CD14-positive monocyte (primary cell): ENCODE data around the gene TTC7B. TPM values are rescaled to one million over a fixed set of nuclear protein-coding genes. Genes with fewer than 3 reads are reported as not detected.

Experiments used
- DNase-seq, 3 donors: peaks; one replicate each; pipeline ENCODE4 v3.0.0-alpha.2; 2011 to 2022
- H2AFZ ChIP-seq: 2 replicates; pipeline ENCODE4 v1.6.0; 2012; ENCODE audit warnings: mild to moderate bottlenecking, low read depth, low read length, inconsistent platforms; ENCODE audit not compliant: insufficient read depth, poor library complexity, severe bottlenecking
- H3K27ac ChIP-seq, 2 donors: 1 replicate in 1 of 2; 2 replicates in 1 of 2; pipeline ENCODE4 v1.5.1; 2012 to 2013; ENCODE audit warnings: low read length in 2 of 2, control low read depth in 1 of 2, inconsistent platforms in 1 of 2, low read depth in 1 of 2, mild to moderate bottlenecking in 1 of 2
- H3K27me3 ChIP-seq, 2 donors: one replicate each; pipeline versions ENCODE4 v1.6.0 to v1.6.1; 2011 to 2013; ENCODE audit warnings: low read length in 2 of 2; ENCODE audit not compliant: control insufficient read depth in 2 of 2, insufficient read depth in 2 of 2
- H3K36me3 ChIP-seq, 2 donors: replicated peaks in 1 of 2; 1 replicate in 1 of 2; 2 replicates in 1 of 2; pipeline versions ENCODE4 v1.5.1 to v1.6.1; 2012 to 2013; ENCODE audit warnings: low read length in 2 of 2, control low read depth in 1 of 2, inconsistent platforms in 1 of 2, mild to moderate bottlenecking in 1 of 2; ENCODE audit not compliant: insufficient read depth in 2 of 2, control insufficient read depth in 1 of 2
- H3K4me1 ChIP-seq, 2 donors: 1 replicate in 1 of 2; 2 replicates in 1 of 2; pipeline versions ENCODE4 v1.5.1 to v1.6.1; 2012 to 2013; ENCODE audit warnings: low read length in 2 of 2, control low read depth in 1 of 2, inconsistent platforms in 1 of 2, mild to moderate bottlenecking in 1 of 2, moderate library complexity in 1 of 2; ENCODE audit not compliant: insufficient read depth in 2 of 2, control insufficient read depth in 1 of 2
- H3K4me2 ChIP-seq: replicated peaks from 2 replicates; pipeline ENCODE3; 2012; ENCODE audit warnings: low read length, moderate library complexity, mild to moderate bottlenecking; ENCODE audit not compliant: poor library complexity, severe bottlenecking; ENCODE audit errors: extremely low read depth
- H3K4me3 ChIP-seq, 3 experiments: fragments of 200-600 bp in 1 of 3; sonication (generic) in 1 of 3; replicated peaks in 1 of 3; 1 replicate in 2 of 3; 2 replicates in 1 of 3; pipeline ENCODE4 v1.5.1; 2011 to 2013; ENCODE audit warnings: low read length in 3 of 3, mild to moderate bottlenecking in 3 of 3, control low read depth in 2 of 3, low read depth in 2 of 3, inconsistent platforms in 1 of 3, moderate library complexity in 1 of 3
- H3K79me2 ChIP-seq: 2 replicates; pipeline ENCODE4 v1.6.0; 2012; ENCODE audit warnings: mild to moderate bottlenecking, control low read depth, inconsistent platforms, low read length, moderate library complexity; ENCODE audit not compliant: insufficient read depth
- H3K9ac ChIP-seq: 2 replicates; pipeline ENCODE4 v1.6.0; 2017; ENCODE audit warnings: low read length, mild to moderate bottlenecking; ENCODE audit not compliant: insufficient read depth, poor library complexity, severe bottlenecking
- H3K9me3 ChIP-seq, 2 donors: replicated peaks in 1 of 2; 1 replicate in 1 of 2; 2 replicates in 1 of 2; pipeline versions ENCODE4 v1.5.1 to v1.6.1; 2012 to 2013; ENCODE audit warnings: low read length in 2 of 2, control low read depth in 1 of 2; ENCODE audit not compliant: control insufficient read depth in 1 of 2, insufficient read depth in 1 of 2
- H4K20me1 ChIP-seq: 2 replicates; pipeline ENCODE4 v1.6.0; 2012; ENCODE audit warnings: mild to moderate bottlenecking, low read length, control low read depth, moderate library complexity; ENCODE audit not compliant: insufficient read depth
- H3K27ac Mint-ChIP-seq, 7 donors: one replicate each; pipeline ENCODE4 v1.8.0; 2020; ENCODE audit warnings: mild to moderate bottlenecking in 7 of 7, mixed read lengths in 7 of 7, moderate library complexity in 6 of 7, inconsistent platforms in 2 of 7
- H3K27me3 Mint-ChIP-seq, 3 donors: one replicate each; pipeline ENCODE4 v1.8.0; 2021 to 2022; ENCODE audit warnings: low read depth in 3 of 3, mild to moderate bottlenecking in 3 of 3, mixed read lengths in 3 of 3, moderate library complexity in 3 of 3, inconsistent platforms in 1 of 3
- H3K36me3 Mint-ChIP-seq, 2 donors: one replicate each; pipeline ENCODE4 v1.8.0; 2020; ENCODE audit warnings: mixed read lengths in 2 of 2, inconsistent platforms in 1 of 2, mild to moderate bottlenecking in 1 of 2
- H3K4me1 Mint-ChIP-seq: one replicate; pipeline ENCODE4 v1.8.0; 2020; ENCODE audit warnings: mild to moderate bottlenecking, mixed read lengths
- H3K4me3 Mint-ChIP-seq, 2 donors: one replicate each; pipeline ENCODE4 v1.8.0; 2020; ENCODE audit warnings: mild to moderate bottlenecking in 2 of 2, mixed read lengths in 2 of 2, moderate library complexity in 1 of 2
- H3K9me3 Mint-ChIP-seq, 7 donors: one replicate each; pipeline ENCODE4 v1.8.0; 2020 to 2022; ENCODE audit warnings: mixed read lengths in 7 of 7, mild to moderate bottlenecking in 6 of 7, moderate library complexity in 6 of 7, inconsistent platforms in 2 of 7
- CTCF ChIP-seq: fragments of 200-600 bp; IDR thresholded peaks from one replicate; pipeline ENCODE4 v1.8.0; 2022; ENCODE audit warnings: antibody characterized with exemption, mild to moderate bottlenecking
- WGBS: methylation state at CpG from one replicate; pipeline ENCODE4 v1.1.5; 2013; ENCODE audit warnings: missing lambda C conversion rate; ENCODE audit not compliant: insufficient coverage; 5-methylcytosine and 5-hydroxymethylcytosine counted together
- intact Hi-C, 2 donors: fragments of 100-400 bp; cut with micrococcal nuclease; formaldehyde crosslinking; loops; one replicate each; pipeline versions ENCODE4 v1.15.0 to v1.15.1; 2023
- polyA plus RNA-seq, 3 donors: library from polyadenylated mRNA; depleted of rRNA in 1 of 3; unstranded in 2 of 3; stranded (reverse) in 1 of 3; fragments of 300-500 nt in 2 of 3; fragments of >200 nt in 1 of 3; fragmentation: Illumina TruSeq in 2 of 3; gene quantifications; 1 replicate in 2 of 3; 2 replicates in 1 of 3; pipeline ENCODE4 v1.2.3, GENCODE V29; 2012 to 2021

The TTC7B gene
- polyA plus RNA-seq, 3 donors, result 0.87 to 2.6 (median 1.2) TPM

- peak overlapping the region; percentile 51 to 80 (median 75) for H3K4me3 ChIP-seq
- H3K36me3 Mint-ChIP-seq, result no peaks in the 10 kb centered on the region
- peak overlapping the region; percentile 95 for H3K4me2 ChIP-seq
- H3K9me3 ChIP-seq, result peaks cover 0 to 8% of the 10 kb centered on the region in 2 donors
- intact Hi-C loops, result loop anchor here (1.0 to 10.0 kb wide), 6 partner anchors 69 to 806 kb away; partner anchors contain the start of genes CALM1 (in 1 of the 2) and EFCAB11 (in 1 of the 2)
- H3K27ac Mint-ChIP-seq, result peak overlapping the region; percentile 35 to 87 (median 76)
- peak; percentile 86 for TF ChIP-seq CTCF
- H3K79me2 ChIP-seq, result no peaks in the 10 kb centered on the region
- H3K9ac ChIP-seq, result peak overlapping the region; percentile 77
- peaks cover 4 to 8% (median 5%) of the 10 kb centered on the region in 3 donors for H3K27me3 Mint-ChIP-seq
- WGBS, result under 1% methylated on average over 40 of the region's 71 CpGs
- no peaks in the 10 kb centered on the region for H3K36me3 ChIP-seq
- H2AFZ ChIP-seq, result peak overlapping the region; percentile 98
- H3K9me3 Mint-ChIP-seq, result peaks cover 0 to 12% (median 8%) of the 10 kb centered on the region in 7 donors
- H3K4me1 Mint-ChIP-seq, result peaks cover 15% of the 10 kb centered on the region
- H3K27ac ChIP-seq, result peak overlapping the region; percentile 47 to 86
- H3K4me1 ChIP-seq, result peaks cover 15% of the 10 kb centered on the region in 2 donors
- peak overlapping the region; percentile 80 to 88 for H3K4me3 Mint-ChIP-seq
- H4K20me1 ChIP-seq, result no peaks in the 10 kb centered on the region
- peak; percentile 94 to 95 (median 95) for DNase-seq
- no peaks in the 10 kb centered on the region for H3K27me3 ChIP-seq
These were observed 58.0 kb downstream of the TTC7B start for GRCh38 chr14:90758028-90758889.

GRCh38 chr14:90757452-90757851, 58.8 kb downstream of the TTC7B start:
- no peak overlapping the region for H3K9ac ChIP-seq
- H3K27ac ChIP-seq, result no peak overlapping the region
- H3K9me3 ChIP-seq, result no peaks in the 10 kb centered on the region
- H3K27me3 ChIP-seq, result no peaks in the 10 kb centered on the region
- peaks cover 15% of the 10 kb centered on the region in 2 donors for H3K4me1 ChIP-seq
- H3K4me3 ChIP-seq, result peak overlapping the region in 1 of 3 experiments; percentile 73
- 71% methylated on average over 2 of the region's 3 CpGs for WGBS
- H2AFZ ChIP-seq, result peak overlapping the region; percentile 72
- H3K4me2 ChIP-seq, result peak overlapping the region; percentile 86
- Mint-ChIP-seq H3K27me3 (peaks cover 4 to 8% (median 5%) of the 10 kb centered on the region in 3 donors), H3K36me3 (no peaks in the 10 kb centered on the region), H3K4me3 (peak overlapping the region; percentile 9 to 71), H3K4me1 (peaks cover 15% of the 10 kb centered on the region), H3K9me3 (peaks cover 0 to 4% (median 2%) of the 10 kb centered on the region in 7 donors), H3K27ac (peak overlapping the region in 3 of 7 donors; percentile 13 to 38 (median 14))
- no peaks in the 10 kb centered on the region for H4K20me1 ChIP-seq
- TF ChIP-seq CTCF, result no peak
- H3K79me2 ChIP-seq, result no peaks in the 10 kb centered on the region
- no peak for DNase-seq
- H3K36me3 ChIP-seq, result no peaks in the 10 kb centered on the region
- intact Hi-C loops, result loop anchor here (5.0 to 10.0 kb wide), 5 partner anchors 70 to 805 kb away; partner anchors contain the start of genes CALM1 (in 1 of the 2) and EFCAB11 (in 1 of the 2)
